NCI-H446 treated with DMSO at 0.1 percent for 48 hours (cell line): Measurements from ENCODE around the gene PDE4B.
"Not testable (repeated sequence)": the region's sequence is repeated elsewhere in the genome, so short reads cannot be mapped to it uniquely, and the experiment has no call there.

ENCODE experiments used
- DNase-seq: peaks from one replicate; lab custom pipeline; 2025; lab: John Stamatoyannopoulos, UW

PDE4B gene

DNA sequence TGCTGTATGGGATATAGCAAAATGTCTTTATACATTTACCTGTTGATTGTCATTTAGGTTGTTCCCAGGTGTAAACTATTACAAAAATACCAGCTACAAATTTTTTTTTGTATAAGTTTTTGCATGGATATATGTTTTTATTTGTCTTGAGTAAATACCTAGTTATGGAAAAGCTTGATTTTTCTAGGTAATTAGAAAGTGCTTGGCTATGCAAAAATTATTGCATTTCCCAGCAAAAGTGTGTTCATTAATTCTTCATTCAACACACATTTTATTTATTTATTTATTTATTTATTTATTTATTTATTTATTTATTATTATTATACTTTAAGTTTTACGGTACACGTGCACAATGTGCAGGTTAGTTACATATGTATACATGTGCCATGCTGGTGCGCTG is 22.1 kb downstream of the PDE4B start:
- DNase-seq = no peak

DNA sequence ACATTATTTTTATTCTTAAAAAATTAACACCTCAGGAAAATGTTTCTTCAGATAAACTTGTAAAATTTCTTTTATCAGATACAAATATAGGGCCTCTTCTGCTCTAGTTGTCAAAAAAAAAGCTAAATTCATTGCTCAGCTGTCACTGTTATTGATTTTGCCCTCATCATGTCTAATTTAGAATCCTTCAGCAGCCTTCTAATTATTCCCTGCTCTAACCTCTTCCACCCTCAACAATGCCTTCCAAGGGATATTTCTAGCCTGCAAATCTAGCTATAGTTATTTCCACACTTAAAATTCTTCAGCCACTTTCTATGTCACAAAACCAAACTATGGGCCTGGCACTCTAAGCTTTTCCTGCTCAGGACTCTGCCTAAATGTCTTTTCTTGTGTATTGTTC is 25.2 kb downstream of the PDE4B start:
- DNase-seq = peak; percentile 29

DNA sequence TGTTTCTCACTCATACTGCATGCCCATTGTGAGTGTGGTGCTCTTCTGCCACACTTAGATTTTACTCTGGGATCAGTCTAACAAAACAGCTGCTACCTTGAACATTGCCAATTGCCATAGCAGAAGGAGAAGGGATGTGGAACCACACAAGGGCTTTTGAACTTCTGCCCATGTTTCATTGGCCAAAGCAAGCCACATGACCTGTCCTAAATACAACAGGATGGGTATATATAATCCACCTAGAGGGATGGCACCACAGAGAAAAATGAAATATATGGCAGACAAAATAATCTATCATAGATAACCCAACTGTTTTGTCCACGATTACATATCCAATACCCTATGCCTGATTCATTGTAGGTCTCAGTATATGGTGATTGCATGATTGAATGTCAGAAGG is 26.3 kb downstream of the PDE4B start:
- peak; percentile 56 for DNase-seq

DNA sequence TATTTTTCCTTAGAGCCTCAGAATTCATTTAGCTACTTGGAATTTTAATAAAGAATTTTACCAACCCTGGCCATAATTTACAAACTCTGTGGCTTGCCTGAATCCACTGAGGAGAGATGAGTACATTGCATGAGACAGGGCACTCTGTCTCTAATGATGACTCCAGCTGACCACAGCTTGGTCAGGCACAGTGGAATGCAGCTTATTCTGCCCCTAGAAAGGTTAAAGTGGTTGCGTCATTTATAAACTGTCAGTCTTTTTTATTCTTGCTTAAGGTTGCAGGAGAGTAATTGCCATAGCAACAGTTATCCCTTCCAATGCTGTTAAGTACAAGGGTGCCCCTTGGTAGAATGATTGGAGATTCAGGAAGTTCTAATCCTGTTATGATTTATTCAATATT is 28.3 kb downstream of the PDE4B start:
- DNase-seq = no peak

DNA sequence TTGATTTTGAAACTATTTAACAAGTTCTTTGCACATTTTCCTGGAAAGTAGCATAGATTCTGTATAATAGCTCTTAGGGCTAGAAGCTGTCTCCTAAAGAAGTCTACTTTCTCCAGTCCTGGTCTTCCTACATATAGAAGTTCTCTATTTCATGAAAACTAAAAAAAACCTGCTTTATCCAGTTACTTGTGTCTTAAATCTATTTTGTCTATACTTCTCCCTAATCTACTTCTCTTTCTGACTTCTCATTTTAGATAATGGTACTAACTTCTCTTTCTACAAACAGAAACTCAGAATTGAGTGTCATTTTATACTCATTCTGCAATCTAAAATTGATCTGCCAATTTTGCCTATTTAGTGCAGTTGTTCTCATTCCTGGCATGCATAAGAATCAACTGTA is 28.7 kb downstream of the PDE4B start:
- DNase-seq = no peak

DNA sequence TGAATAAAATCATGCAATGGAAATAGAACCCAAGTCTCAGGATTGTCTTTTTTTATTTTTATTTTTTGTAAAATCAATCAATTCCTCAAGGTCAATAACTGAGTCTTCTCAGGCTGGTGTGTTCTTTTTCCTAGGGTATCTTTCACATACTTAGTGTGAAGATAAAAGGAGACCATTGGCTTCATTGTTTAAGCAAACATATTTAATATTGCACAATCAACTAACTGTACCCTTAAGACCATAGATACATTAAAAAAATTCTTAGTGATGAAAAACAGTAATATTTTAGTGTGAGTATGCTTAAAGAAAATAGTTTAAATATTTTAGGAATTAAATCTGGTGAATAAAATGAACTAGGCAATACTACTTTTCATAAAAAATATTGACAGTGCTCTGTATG is 31.4 kb downstream of the PDE4B start:
- no peak for DNase-seq

DNA sequence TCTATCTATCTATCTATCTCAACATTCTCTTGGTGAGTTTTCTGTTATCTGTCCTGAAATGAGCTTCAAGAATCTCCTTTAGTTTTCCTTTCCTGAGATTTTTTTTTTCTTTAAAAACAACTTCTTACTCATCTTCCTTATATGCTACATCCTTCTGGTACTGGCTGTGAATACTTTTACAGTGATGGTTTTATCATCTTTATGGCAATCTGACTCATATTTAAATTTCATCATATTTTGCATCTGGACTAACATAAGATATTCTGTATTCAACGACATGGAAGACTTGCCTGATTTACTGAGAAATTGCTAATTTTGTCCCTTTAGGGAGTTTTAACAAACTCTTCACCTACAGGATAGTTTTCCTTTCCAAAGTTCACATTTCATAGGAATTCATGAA is 33.0 kb downstream of the PDE4B start:
- no peak for DNase-seq

DNA sequence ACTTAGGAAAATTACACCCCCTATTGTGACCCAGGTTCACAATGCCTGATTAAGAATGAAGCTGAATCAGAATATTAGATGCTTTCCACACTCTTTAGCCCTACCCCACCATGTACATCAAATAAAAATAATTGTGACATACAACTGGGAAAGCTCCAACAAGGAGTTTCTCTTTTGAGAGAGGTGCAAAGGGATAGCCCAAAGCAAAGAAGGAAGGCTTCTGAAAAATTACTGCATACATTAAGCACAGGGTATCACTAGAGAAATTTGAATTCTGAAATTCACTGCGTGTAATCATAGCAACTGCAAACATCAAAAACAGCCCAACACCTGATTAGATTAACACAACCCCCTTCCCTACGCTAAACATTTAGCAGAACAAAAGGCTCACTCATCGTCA is 34.1 kb downstream of the PDE4B start:
- DNase-seq = no peak

DNA sequence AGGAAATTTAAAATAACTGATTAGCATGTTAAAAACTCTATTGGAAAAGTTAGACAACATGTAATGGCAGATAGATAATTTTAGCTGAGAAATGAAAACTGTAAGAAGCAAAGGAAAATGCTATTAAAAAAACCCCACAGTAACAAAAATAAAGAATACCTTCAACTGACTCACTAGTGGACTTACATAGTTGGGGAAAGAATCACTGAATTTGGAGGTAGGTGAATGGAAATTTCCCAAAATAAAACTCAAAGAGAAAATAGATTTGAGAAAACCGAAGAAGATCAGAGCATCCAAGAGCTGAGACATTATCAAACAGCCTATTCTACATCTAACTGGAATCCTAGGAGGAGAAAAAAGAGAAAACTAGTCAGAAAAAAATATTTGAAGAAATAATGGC is 34.7 kb downstream of the PDE4B start:
- DNase-seq = no peak

DNA sequence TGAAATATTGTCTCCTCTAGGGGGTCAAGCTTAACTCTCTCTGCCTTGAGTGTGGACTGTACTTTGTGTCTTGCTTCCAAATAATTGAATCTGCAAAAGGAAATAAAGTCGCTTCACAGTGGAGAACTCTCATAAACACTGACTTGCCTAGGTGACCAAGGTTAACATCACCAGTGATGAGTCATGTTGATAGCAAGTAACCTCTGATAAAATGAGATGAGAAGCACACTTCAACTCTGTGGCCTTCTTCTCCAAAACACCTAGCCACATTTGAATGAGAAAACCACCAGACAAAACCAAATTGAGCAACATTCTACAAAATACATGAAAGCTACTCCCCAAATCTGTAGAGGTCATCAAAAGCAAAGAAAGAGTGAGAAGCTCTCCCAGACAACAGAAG is 37.6 kb downstream of the PDE4B start:
- DNase-seq = no peak

DNA sequence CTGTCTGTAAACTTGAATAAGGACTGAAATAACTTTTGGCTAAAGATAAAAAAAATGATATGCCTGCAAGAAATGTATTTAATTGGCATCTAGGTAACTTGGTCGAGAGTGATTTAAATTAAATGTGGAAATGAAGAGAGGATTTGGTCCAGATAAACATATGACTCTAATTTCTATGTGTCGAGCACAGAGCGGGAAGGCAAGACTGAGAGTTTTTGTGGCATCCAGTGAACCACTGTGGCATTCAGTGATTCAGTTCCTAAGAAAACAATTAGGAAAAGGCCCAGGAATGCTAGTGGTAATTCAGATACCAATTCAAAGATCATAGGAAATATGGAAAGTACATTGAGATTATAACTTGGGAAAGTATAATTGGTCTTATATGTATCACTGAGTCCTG is 39.6 kb downstream of the PDE4B start:
- DNase-seq = no peak

DNA sequence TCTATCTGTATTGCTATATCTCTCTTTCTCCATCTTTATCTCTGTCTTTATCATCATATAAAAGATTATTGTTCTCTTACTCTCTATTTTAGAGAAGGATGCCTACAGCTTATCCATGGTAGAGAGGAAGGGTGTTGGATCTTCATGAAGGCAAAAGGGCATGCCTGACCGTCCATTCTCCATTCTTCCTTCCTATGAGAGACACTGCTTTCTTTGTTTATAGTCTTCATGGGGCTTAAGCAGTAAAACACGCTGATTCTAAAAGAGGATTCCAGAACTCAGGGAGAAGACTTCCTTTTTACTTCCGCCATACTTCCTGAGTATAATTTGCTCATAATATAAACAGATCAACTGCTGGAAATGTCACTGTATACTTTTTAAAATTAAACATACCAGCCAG is 44.0 kb downstream of the PDE4B start:
- no peak for DNase-seq

DNA sequence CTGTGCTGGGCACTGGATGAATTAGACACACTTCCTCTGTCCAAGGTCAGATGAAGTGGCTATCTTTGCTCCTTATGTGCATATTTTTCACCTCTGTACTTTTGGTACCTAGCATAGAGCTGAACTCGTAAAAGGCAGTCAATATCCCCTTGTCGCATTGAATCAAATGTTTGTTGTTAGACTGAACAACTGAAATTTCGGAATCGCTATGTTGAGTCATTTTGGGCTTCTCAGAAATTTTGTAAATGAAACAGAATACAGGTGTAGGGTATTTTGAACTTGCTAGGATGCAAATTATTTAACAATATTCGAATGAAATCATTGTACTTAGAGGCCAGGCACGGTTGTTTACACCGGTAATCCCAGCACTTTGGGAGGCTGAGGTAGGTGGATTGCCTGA is 48.0 kb downstream of the PDE4B start:
- DNase-seq = no peak

DNA sequence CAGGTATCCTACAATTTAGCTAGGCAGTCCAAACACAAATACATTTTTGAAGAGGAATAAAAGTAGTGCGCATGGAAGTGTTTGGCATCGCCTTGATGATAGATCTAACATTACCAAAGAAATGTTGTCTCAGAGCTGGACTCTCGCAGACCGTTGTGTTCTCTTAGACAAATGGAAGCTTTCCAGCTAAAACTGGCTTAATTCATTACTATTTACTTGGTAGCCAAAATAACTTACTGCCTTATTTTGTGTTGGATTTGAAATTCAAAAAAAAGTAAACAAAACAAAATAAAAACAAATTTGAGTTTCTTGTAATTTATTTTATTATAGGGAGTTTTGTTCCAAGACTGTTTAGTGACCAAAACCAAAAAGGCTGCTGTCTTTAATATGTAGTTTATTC is 51.6 kb downstream of the PDE4B start:
- peak; percentile 66 for DNase-seq

DNA sequence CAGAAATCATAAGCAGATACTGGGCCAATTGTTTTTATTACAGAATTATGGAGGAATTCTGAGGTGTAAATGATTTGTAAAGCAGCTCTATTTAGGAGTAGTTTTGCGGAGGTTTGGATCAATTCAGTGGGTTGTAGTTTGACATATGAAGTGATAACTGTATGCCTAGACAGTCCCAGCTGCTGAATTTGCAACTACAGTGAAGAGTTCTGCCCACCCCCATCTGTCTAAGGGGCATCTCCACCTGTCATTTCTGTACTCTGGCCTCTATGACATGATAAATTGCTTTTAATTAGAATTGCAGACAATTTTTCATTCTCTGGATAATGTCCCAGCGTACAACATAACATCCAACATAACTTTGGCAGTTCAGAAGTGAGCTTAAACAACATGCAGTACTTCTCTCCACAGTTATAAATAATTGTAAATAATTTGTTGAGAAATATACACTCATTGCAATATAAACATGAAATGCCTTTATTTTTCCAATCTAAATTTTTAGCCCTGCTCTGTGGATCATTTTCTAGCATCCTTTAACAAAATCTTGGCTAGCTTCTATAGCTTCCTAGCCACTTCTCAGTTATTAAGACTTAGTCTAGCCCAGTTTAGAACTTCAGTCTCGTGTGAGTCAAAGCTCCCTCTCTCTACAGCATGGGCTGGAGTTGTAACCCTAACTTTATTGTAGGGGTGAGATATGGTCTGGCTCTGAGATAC is 52.3 kb downstream of the PDE4B start:
- DNase-seq = peak; percentile 92

DNA sequence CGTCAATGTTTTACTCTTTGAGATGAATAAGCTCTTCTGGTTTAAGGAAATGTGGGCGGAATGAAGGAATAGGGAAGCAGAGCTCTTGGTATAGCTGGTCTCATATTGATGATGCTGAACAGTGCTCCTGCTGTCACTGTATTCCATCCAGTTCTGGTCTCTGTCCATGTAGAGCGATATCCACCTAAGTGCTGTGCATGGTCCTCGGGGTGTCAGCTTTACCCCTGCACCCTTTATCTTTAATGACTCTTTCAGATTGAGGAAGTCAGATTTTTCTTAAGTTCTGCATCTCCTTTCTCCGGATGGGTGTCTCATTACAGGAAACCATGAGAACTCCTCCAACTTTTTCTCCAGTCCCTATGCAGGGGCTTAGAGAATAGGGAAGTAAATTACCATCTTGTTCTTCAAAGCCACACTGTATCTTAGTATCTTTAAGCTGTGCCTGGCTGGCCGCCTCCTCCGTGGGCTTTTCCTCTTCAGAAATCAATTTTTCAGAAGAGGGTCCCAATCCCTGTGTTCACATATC is 52.9 kb downstream of the PDE4B start:
- DNase-seq = no peak

DNA sequence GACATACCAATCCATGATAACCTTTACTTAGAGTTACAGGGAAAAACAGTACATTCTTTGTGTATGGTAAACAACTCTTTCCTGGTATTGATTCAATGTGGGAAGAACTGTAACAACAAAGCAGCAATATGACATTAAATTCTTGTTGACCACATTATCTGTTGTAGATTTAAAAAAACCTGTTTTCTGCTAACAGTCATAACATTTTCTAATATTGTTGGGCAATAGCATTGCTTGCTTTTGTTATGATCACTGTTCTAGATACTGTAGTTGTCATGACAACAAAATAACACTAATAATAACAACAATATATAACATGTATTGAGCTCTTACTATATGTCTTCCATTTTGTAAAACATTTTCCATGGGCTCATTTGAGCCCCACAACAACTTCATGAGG is 54.2 kb downstream of the PDE4B start:
- no peak for DNase-seq

DNA sequence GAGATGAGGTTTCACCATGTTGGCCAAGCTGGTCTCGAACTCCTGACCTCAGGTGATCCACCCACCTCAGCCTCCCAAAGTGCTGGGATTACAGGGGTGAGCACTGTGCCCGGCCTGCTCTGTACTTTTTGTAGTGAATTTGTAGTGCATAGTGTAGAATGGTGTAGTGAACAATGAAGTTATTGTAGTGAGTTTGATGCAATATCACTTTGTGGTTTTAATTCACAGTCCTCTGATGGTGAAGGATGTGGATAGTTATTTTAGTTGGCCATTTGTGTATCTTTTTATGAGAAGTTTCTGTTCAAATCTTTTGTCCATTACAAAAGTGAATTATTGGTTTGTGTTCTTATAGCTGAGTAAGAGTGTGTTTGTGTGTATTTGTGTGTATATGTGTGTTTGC is 57.6 kb downstream of the PDE4B start:
- DNase-seq = no peak

DNA sequence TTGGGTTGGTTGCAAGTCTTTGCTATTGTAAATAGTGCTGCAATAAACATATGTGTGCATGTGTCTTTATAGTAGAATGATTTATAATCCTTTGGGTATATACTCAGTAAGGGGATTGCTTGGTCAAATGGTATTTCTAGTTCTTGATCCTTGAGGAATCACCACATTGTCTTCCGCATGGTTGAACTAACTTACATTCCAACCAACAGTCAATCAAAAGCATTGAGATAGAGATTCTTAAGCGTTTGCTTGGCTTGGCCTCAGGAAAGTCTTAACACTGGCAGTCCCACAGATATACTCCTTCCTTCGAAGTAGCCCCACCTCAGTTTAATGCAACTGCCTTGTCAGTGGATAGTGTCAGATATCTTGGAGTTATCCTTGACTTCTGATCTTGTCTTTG is 63.9 kb downstream of the PDE4B start:
- not testable (repeated sequence) for DNase-seq

DNA sequence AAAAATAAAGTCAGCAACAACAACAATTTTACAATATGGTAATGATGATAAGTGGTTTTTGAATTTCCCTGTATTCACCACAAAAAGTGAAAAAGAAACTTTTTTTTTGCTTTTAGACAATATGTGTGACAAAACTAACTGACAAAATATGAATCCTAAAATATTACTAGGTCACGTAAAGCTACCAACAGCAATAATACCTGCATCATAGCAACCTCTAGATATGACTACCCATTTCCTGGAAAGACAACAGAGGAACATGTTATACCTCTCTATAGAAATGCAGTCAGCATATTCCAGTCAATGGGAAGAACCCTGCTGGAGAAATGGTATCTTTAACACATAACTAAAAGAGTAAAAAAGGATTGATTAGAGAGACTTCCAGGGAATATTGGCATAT is 73.7 kb downstream of the PDE4B start:
- DNase-seq = no peak

DNA sequence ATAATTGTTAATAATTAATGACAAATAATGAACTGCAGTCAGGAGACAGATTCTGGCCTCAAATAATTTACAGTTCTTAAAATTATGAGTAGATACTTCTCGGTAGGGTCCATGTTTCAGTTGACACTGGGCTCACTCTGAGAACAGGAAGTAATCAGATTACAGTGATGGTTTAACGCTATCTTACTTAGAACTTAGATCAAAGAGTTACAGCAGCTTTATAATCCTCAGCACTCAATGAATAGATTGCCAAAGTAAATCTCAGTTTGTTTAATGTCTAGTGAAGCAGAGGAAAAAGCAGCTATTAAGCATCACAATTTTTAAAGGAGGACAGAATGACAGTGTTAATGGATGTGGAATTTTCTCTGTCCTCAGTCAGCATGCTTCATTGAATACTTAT is 79.6 kb downstream of the PDE4B start:
- peak; percentile 11 for DNase-seq

DNA sequence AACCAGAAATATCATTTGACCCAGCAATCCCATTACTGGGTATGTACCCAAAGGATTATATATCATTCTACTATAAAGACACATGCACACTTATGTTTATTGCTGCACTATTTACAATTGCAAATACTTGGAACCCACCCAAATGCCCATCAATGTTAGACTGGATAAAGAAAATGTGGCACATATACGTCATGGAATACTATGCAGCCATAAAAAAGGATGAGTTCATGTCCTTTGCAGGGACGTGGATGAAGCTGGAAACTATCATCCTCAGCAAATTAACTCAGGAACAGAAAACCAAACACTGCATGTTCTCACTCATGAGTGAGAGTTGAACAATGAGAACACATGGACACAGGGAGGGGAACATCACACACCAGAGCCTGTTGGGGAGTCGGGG is 85.6 kb downstream of the PDE4B start:
- not testable (repeated sequence) for DNase-seq

DNA sequence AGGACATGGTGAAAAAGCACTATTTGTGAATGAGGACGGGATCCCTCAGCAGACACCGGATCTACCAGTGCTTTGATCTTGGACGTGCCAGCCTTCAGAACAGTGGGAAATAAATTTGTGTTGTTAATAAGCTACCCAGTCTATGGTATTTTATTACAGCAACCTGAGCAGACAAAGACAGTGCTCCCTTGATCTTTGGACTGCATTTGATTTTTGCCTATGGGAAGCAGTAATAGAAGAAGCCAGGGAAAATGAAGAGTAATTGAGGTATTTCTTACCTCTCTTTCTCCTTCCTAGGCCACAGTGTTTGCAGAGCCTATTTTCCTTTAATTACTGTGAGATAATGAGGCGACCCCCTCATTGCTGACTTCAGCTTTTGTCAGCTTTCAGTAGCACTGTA is 87.9 kb downstream of the PDE4B start:
- no peak for DNase-seq

DNA sequence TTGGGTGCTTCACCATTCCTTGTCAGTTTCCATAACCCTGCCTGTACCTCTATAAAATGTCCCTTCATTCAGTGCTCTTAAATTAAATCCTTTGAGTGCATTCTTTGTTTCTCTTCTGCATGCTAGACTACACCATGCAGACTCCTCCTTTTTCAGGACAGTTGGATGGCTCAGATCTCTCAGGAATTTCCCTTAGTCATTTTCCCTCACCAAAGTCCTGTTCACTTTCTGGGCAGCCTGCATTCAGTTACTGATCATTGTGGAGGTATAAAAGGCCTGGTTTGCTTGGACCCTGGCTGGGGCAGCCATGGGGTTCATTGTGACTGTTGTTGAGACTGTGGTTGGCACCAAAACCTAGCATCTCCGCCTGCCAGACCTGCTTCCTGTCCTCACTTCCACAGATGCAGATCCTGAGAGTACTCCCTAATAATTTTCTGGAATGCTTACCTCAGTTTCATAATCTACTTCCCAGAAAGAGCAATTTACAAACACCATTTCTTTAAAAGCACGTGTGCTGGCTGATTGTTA is 88.4 kb downstream of the PDE4B start:
- no peak for DNase-seq
